Measurements from ENCODE around the gene B4GALNT4. TPM values are rescaled to one million over a fixed set of nuclear protein-coding genes. Genes with fewer than 3 reads are reported as not detected.

Gene B4GALNT4
- total RNA-seq, 4 donors from 2014 or later = 2.5 to 12.0 (median 5.7) TPM

- intact Hi-C loops (cut with DNase I) = no loop called here
- TF ChIP-seq CTCF (IDR thresholded peaks at IDR 0.05) (no peak), EP300 (IDR thresholded peaks at IDR 0.05) (no peak), POLR2A (IDR thresholded peaks at IDR 0.05; ENCODE audit: low read depth) (no peak), POLR2AphosphoS5 (IDR thresholded peaks at IDR 0.05) (no peak)
- Histone ChIP-seq H3K27ac (replicated peaks in 1 of 4) (no peak overlapping the region), H3K36me3 (no peaks in the 10 kb centered on the region), H3K4me3 (no peak overlapping the region), H3K9me3 (no peaks in the 10 kb centered on the region), H3K27me3 (peaks cover 0 to 69% (median 0%) of the 10 kb centered on the region in 4 donors), H3K4me1 (no peaks in the 10 kb centered on the region)
- DNase-seq (ENCODE audit: extremely low spot score) = no peak
- WGBS = 54% methylated on average over 17 of the region's 25 CpGs
Observed at GRCh38 chr11:429931-430456, 60.7 kb downstream of the B4GALNT4 start.

Other genes starting within 250 kb of the B4GALNT4 start
- not detected for gene SCGB1C1, start 176.4 kb upstream of the B4GALNT4 start, total RNA-seq
- 10 to 100 TPM; 16.2 to 32.9 (median 30.5) TPM for gene BET1L, start 162.1 kb upstream of the B4GALNT4 start, total RNA-seq
- gene RIC8A, start 161.8 kb upstream of the B4GALNT4 start, total RNA-seq = 100 to 1,000 TPM in 3 of 4 donors, 10 to 100 TPM in 1; 76.8 to 137 (median 123) TPM
- gene SIRT3, start 133.2 kb upstream of the B4GALNT4 start, total RNA-seq = 10 to 100 TPM in 3 of 4 donors, 1 to 10 TPM in 1; 7.9 to 20.1 (median 14.0) TPM
- gene PSMD13, start 132.5 kb upstream of the B4GALNT4 start, total RNA-seq = 100 to 1,000 TPM in 1 of 4 donors, 10 to 100 TPM in 3; 86.4 to 124 (median 94.1) TPM
- 1 to 10 TPM in 1 of 4 donors, under 1 TPM in 2, not detected in 1; 0.13 to 2.2 (median 0.42) TPM for gene NLRP6, start 91.1 kb upstream of the B4GALNT4 start, total RNA-seq
- 10 to 100 TPM; 13.3 to 23.7 (median 18.8) TPM for gene PGGHG, start 80.4 kb upstream of the B4GALNT4 start, total RNA-seq
- not detected for gene IFITM5, start 70.0 kb upstream of the B4GALNT4 start, total RNA-seq
- gene IFITM2, start 61.7 kb upstream of the B4GALNT4 start, total RNA-seq = 100 to 1,000 TPM in 3 of 4 donors, 10 to 100 TPM in 1; 92.2 to 235 (median 194) TPM
- gene IFITM1, start 55.5 kb upstream of the B4GALNT4 start, total RNA-seq = 100 to 1,000 TPM in 3 of 4 donors, 10 to 100 TPM in 1; 60.6 to 197 (median 171) TPM
- gene IFITM3, start 48.6 kb upstream of the B4GALNT4 start, total RNA-seq = 100 to 1,000 TPM; 290 to 513 (median 410) TPM
- gene PKP3, start 24.7 kb downstream of the B4GALNT4 start, total RNA-seq = 1 to 10 TPM in 1 of 4 donors, under 1 TPM in 3; 0.17 to 1.1 (median 0.51) TPM
- 10 to 100 TPM; 45.7 to 72.9 (median 50.5) TPM for gene SIGIRR, start 45.5 kb downstream of the B4GALNT4 start, total RNA-seq
- gene ANO9, start 72.5 kb downstream of the B4GALNT4 start, total RNA-seq = under 1 TPM in 3 of 4 donors, not detected in 1; 0.11 to 0.42 (median 0.32) TPM
- 10 to 100 TPM; 23.9 to 58.3 (median 30.2) TPM for gene PTDSS2, start 80.8 kb downstream of the B4GALNT4 start, total RNA-seq
- 100 to 1,000 TPM; 280 to 367 (median 334) TPM for gene RNH1, start 137.7 kb downstream of the B4GALNT4 start, total RNA-seq
- gene HRAS, start 166.1 kb downstream of the B4GALNT4 start, total RNA-seq = 10 to 100 TPM; 45.7 to 85.2 (median 61.7) TPM
- gene LRRC56, start 168.0 kb downstream of the B4GALNT4 start, total RNA-seq = under 1 TPM in 2 of 4 donors, not detected in 2; 0.19 to 0.33 TPM
- gene LMNTD2, start 191.2 kb downstream of the B4GALNT4 start, total RNA-seq = 1 to 10 TPM in 3 of 4 donors, under 1 TPM in 1; 0.52 to 3.1 (median 1.7) TPM
- 10 to 100 TPM in 3 of 4 donors, 1 to 10 TPM in 1; 2.9 to 24.4 (median 13.7) TPM for gene RASSF7, start 191.5 kb downstream of the B4GALNT4 start, total RNA-seq
- gene PHRF1, start 207.0 kb downstream of the B4GALNT4 start, total RNA-seq = 10 to 100 TPM; 24.5 to 38.2 (median 28.7) TPM
- 10 to 100 TPM; 11.3 to 39.6 (median 14.2) TPM for gene IRF7, start 246.5 kb downstream of the B4GALNT4 start, total RNA-seq

Data from esophagus muscularis mucosa (tissue), 4 donors.